CD4-positive, alpha-beta memory T cell (primary cell): ENCODE data around the gene C1S. TPM values are rescaled to one million over a fixed set of nuclear protein-coding genes. Genes with fewer than 3 reads are reported as not detected.

Experiments used
- CTCF ChIA-PET: fragments of 350-600 bp; sonication (Branson Sonifier 250); formaldehyde crosslinking; loops from one replicate; lab custom pipeline; 2021; ENCODE audit warnings: inconsistent platforms; ENCODE audit not compliant: partially characterized antibody; lab: Charles Lee
- POLR2A ChIA-PET: fragments of 350-600 bp; sonication (Branson Sonifier 250); formaldehyde crosslinking; loops from one replicate; lab custom pipeline; 2021; ENCODE audit not compliant: partially characterized antibody; lab: Charles Lee
- DNase-seq, 5 donors: peaks; one replicate each; pipeline versions ENCODE4 v3.0.0 to v3.0.0-alpha.2; 2020 to 2022; ENCODE audit warnings: mixed read lengths in 1 of 5
- H3K27ac ChIP-seq: one replicate; pipeline ENCODE4 v1.7.0; 2013; ENCODE audit warnings: low read depth, low read length
- H3K27me3 ChIP-seq: 2 replicates; pipeline ENCODE4 v1.7.0; 2013; ENCODE audit warnings: mild to moderate bottlenecking, low read length, moderate library complexity; ENCODE audit not compliant: insufficient read depth
- H3K36me3 ChIP-seq: 2 replicates; pipeline ENCODE4 v1.7.0; 2013; ENCODE audit warnings: mild to moderate bottlenecking, low read length, moderate library complexity; ENCODE audit not compliant: insufficient read depth
- H3K4me1 ChIP-seq: 2 replicates; pipeline ENCODE4 v1.7.0; 2013; ENCODE audit warnings: mild to moderate bottlenecking, low read length, moderate library complexity; ENCODE audit not compliant: insufficient read depth
- H3K4me3 ChIP-seq, 2 donors: one replicate each; pipeline ENCODE4 v1.7.0; 2013; ENCODE audit warnings: low read length in 2 of 2, mild to moderate bottlenecking in 1 of 2
- H3K9me3 ChIP-seq, 2 donors: one replicate each; pipeline ENCODE4 v1.7.0; 2013; ENCODE audit warnings: low read length in 2 of 2, control low read depth in 1 of 2; ENCODE audit not compliant: control insufficient read depth in 1 of 2
- H3K27ac Mint-ChIP-seq, 7 donors: one replicate each; pipeline ENCODE4 v1.8.0; 2020 to 2021; ENCODE audit warnings: mixed read lengths in 7 of 7, mild to moderate bottlenecking in 6 of 7, inconsistent platforms in 3 of 7, moderate library complexity in 3 of 7
- H3K27me3 Mint-ChIP-seq, 2 donors: one replicate each; pipeline ENCODE4 v1.8.0; 2020 to 2021; ENCODE audit warnings: mixed read lengths in 2 of 2
- H3K36me3 Mint-ChIP-seq, 2 donors: one replicate each; pipeline ENCODE4 v1.8.0; 2020 to 2021; ENCODE audit warnings: mixed read lengths in 2 of 2, inconsistent platforms in 1 of 2, mild to moderate bottlenecking in 1 of 2
- H3K4me1 Mint-ChIP-seq, 4 donors: one replicate each; pipeline ENCODE4 v1.8.0; 2020 to 2021; ENCODE audit warnings: mixed read lengths in 4 of 4, mild to moderate bottlenecking in 1 of 4
- H3K4me3 Mint-ChIP-seq, 8 donors: one replicate each; pipeline ENCODE4 v1.8.0; 2020 to 2021; ENCODE audit warnings: mixed read lengths in 8 of 8, mild to moderate bottlenecking in 7 of 8, moderate library complexity in 6 of 8, inconsistent platforms in 3 of 8
- H3K9me3 Mint-ChIP-seq, 8 donors: one replicate each; pipeline ENCODE4 v1.8.0; 2020 to 2021; ENCODE audit warnings: mixed read lengths in 8 of 8, mild to moderate bottlenecking in 5 of 8, inconsistent platforms in 3 of 8, moderate library complexity in 1 of 8
- intact Hi-C: fragments of 100-400 bp; cut with micrococcal nuclease; formaldehyde crosslinking; loops from one replicate; pipeline ENCODE4 v1.15.1; 2023
- polyA plus RNA-seq, 2 donors: library from polyadenylated mRNA; unstranded; fragments of 300-500 nt; fragmentation: Illumina TruSeq; gene quantifications; one replicate each; pipeline ENCODE4 v1.2.3, GENCODE V29; 2021
- total RNA-seq, 2 experiments: library from RNA; stranded (reverse); gene quantifications; one replicate each; pipeline ENCODE4 v1.2.3, GENCODE V29; 2021

The C1S gene
- total and polyA plus RNA-seq, 4 experiments from 2014 or later = 1.3 to 2.6 TPM; not detected in 2

DNA sequence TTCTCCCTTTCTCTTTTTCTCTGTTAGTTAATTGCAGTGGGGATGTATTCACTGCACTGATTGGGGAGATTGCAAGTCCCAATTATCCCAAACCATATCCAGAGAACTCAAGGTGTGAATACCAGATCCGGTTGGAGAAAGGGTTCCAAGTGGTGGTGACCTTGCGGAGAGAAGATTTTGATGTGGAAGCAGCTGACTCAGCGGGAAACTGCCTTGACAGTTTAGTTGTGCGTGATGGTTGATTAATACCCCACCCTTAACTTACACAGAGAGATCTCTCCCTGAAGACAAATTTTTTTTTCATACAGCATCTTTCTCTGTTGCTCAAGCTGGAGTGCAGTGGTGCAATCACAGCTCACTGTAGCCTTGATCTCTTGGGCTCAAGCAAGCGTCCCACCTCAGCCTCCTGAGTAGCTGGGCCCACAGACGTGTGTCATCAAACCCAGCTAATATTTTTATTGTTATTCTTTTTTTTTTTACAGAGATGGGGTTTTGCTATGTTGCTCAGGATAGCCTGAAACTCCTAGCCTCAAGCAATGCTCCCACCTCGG is 4.6 kb downstream of the C1S start:
- Histone ChIP-seq H3K4me3 (no peak overlapping the region), H3K27me3 (no peaks in the 10 kb centered on the region), H3K36me3 (no peaks in the 10 kb centered on the region), H3K9me3 (no peaks in the 10 kb centered on the region), H3K4me1 (no peaks in the 10 kb centered on the region), H3K27ac (no peak overlapping the region)
- intact Hi-C loops = no loop called here
- no peaks in the 10 kb centered on the region for H3K36me3 Mint-ChIP-seq
- H3K4me1 Mint-ChIP-seq = no peaks in the 10 kb centered on the region
- H3K27ac Mint-ChIP-seq = no peak overlapping the region
- ChIA-PET POLR2A (no interaction called here), CTCF (no interaction called here)
- H3K9me3 Mint-ChIP-seq = no peaks in the 10 kb centered on the region
- peaks cover 6 to 13% of the 10 kb centered on the region in 2 donors for H3K27me3 Mint-ChIP-seq
- H3K4me3 Mint-ChIP-seq = no peak overlapping the region
- no peak for DNase-seq

DNA sequence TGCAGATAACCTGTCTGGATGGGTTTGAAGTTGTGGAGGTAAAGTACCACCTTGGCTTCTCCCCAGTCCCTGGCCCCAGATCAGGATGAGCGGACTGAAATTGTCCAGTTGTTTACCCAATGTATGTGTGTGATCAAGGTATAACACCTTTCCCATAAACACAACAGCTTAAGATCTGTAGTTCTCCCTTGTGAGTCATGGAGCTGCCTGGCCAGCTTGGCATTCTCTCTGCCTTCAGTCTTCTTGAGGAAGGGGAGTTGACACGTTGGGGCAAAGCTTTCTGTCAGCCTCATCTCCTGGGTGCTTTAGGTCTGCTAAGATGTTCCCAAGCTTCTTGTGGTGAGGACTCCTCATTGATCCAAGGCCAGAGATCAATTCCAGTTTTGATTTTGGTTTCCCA is 6.1 kb downstream of the C1S start:
- Mint-ChIP-seq H3K27ac (no peak overlapping the region), H3K9me3 (no peaks in the 10 kb centered on the region), H3K36me3 (no peaks in the 10 kb centered on the region), H3K4me3 (no peak overlapping the region), H3K27me3 (peaks cover 0 to 12% of the 10 kb centered on the region in 2 donors), H3K4me1 (no peaks in the 10 kb centered on the region)
- Histone ChIP-seq H3K27me3 (no peaks in the 10 kb centered on the region), H3K36me3 (no peaks in the 10 kb centered on the region), H3K9me3 (no peaks in the 10 kb centered on the region), H3K27ac (no peak overlapping the region), H3K4me1 (no peaks in the 10 kb centered on the region), H3K4me3 (no peak overlapping the region)
- ChIA-PET CTCF (no interaction called here), POLR2A (no interaction called here)
- DNase-seq = no peak
- intact Hi-C loops = no loop called here

DNA sequence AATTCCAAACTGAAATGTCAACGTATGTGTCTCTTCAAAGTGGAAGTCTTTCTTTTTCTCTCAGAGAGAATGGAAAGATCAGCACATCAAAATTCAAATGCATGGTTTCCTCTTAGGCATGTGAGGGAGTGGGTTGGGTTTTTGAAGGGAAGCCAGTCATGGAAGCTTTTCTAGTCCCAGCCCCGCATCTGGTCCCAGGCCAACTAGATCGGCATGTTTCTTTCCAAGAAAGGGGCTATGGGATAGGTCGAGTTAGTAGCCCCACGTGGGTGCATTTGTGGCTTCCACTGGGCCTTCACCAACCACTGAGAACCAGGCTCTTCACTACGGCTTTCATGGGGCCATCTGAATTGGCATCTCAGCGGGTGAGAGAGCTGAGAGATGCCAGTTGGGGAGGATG is 6.6 kb downstream of the C1S start:
- Histone ChIP-seq H3K27ac (no peak overlapping the region), H3K36me3 (no peaks in the 10 kb centered on the region), H3K4me1 (no peaks in the 10 kb centered on the region), H3K27me3 (no peaks in the 10 kb centered on the region), H3K4me3 (no peak overlapping the region), H3K9me3 (no peaks in the 10 kb centered on the region)
- no peak for DNase-seq
- Mint-ChIP-seq H3K4me3 (no peak overlapping the region), H3K27ac (no peak overlapping the region), H3K4me1 (no peaks in the 10 kb centered on the region), H3K9me3 (no peaks in the 10 kb centered on the region), H3K27me3 (peaks cover 0 to 12% of the 10 kb centered on the region in 2 donors), H3K36me3 (no peaks in the 10 kb centered on the region)
- intact Hi-C loops = no loop called here
- ChIA-PET POLR2A (no interaction called here), CTCF (no interaction called here)

DNA sequence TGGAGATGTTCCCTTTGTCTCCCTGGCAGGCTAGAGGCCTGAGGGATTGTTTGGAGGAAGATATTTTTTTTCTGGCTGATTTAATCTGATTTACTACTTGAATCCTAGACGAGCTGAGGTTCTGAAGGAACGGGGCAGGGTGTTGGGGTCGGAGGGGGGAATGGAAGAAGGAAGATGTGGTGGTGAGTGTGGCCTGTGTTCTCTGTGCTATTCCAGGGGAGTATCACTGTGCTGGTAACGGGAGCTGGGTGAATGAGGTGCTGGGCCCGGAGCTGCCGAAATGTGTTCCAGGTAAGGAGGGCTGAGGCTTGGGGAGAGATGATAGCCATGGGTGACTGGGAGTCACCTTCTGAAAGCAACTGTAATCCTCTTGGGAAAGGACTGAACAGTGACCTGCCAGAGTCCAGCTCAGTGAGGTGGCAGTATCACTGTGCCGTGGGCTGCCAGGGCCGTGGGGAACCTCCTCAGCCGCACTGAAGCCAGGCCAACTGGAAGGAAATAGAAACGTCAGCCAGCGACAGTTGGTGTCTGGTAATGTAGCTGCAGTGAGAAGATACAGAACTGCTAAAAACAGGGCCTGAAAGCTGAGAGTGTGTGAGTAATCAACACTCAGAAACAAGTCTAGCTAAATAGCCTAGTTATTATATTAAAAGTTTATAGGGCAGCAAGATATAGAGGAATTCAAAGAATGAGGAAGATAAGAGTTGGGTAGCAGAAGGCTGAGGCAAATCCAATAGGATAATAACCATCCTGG is 7.9 kb downstream of the C1S start:
- Histone ChIP-seq H3K27me3 (no peaks in the 10 kb centered on the region), H3K4me3 (no peak overlapping the region), H3K9me3 (no peaks in the 10 kb centered on the region), H3K27ac (no peak overlapping the region), H3K4me1 (no peaks in the 10 kb centered on the region), H3K36me3 (no peaks in the 10 kb centered on the region)
- intact Hi-C loops = no loop called here
- Mint-ChIP-seq H3K4me1 (no peaks in the 10 kb centered on the region), H3K27me3 (peaks cover 0 to 10% of the 10 kb centered on the region in 2 donors), H3K36me3 (no peaks in the 10 kb centered on the region), H3K27ac (no peak overlapping the region), H3K9me3 (no peaks in the 10 kb centered on the region), H3K4me3 (no peak overlapping the region)
- CTCF ChIA-PET = no interaction called here
- DNase-seq = no peak
- POLR2A ChIA-PET = no interaction called here

DNA sequence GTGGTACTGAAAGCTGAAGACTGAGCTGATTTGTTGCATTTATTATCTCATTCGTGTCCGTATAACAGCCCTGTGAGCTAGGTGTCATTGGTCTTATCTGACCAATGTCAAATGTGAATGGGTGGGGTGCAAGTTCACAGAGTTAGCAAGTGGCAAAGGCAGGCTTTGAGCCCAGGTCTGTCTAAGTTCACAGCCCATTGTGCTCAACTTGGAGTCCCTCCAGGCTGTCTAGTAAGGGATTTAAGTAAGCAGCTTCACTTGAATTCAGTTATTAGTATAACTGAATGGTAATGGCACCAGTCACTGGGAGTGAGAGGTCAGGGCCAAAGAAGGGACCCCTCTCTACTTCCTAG is 8.5 kb downstream of the C1S start:
- no peaks in the 10 kb centered on the region for H3K4me1 ChIP-seq
- Mint-ChIP-seq H3K27ac (no peak overlapping the region), H3K9me3 (no peaks in the 10 kb centered on the region), H3K36me3 (no peaks in the 10 kb centered on the region), H3K4me1 (no peaks in the 10 kb centered on the region), H3K27me3 (peaks cover 0 to 10% of the 10 kb centered on the region in 2 donors), H3K4me3 (no peak overlapping the region)
- no peak for DNase-seq
- no peaks in the 10 kb centered on the region for H3K36me3 ChIP-seq
- ChIA-PET CTCF (no interaction called here), POLR2A (no interaction called here)
- H3K27ac ChIP-seq = no peak overlapping the region
- H3K9me3 ChIP-seq = no peaks in the 10 kb centered on the region
- intact Hi-C loops = no loop called here
- no peaks in the 10 kb centered on the region for H3K27me3 ChIP-seq
- no peak overlapping the region for H3K4me3 ChIP-seq

DNA sequence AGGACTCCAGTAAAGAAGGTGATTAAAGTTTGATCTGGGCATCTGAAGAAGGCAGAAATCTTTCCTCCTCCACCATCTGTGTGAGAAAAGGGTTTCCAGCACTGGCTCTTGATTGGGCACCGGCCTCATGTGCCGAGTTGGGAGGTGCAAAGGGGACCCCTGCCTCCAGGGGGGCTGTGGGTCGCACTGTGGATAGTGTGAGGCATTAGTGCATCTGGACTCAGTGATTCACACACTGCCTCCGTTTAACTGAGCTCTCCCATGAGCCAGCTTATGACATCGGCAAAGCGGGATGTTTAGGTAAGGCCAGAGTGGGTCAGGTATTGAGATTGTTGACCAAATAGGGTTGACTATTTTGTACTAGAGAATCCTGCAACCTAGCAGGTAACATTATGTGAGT is 8.9 kb downstream of the C1S start:
- Histone ChIP-seq H3K4me3 (no peak overlapping the region), H3K27ac (no peak overlapping the region), H3K9me3 (no peaks in the 10 kb centered on the region), H3K4me1 (no peaks in the 10 kb centered on the region), H3K36me3 (no peaks in the 10 kb centered on the region), H3K27me3 (no peaks in the 10 kb centered on the region)
- DNase-seq = no peak
- H3K4me3 Mint-ChIP-seq = no peak overlapping the region
- intact Hi-C loops = no loop called here
- H3K9me3 Mint-ChIP-seq = no peaks in the 10 kb centered on the region
- no peaks in the 10 kb centered on the region for H3K4me1 Mint-ChIP-seq
- ChIA-PET CTCF (no interaction called here), POLR2A (no interaction called here)
- no peak overlapping the region for H3K27ac Mint-ChIP-seq
- no peaks in the 10 kb centered on the region for H3K36me3 Mint-ChIP-seq
- H3K27me3 Mint-ChIP-seq = peaks cover 3 to 10% of the 10 kb centered on the region in 2 donors

DNA sequence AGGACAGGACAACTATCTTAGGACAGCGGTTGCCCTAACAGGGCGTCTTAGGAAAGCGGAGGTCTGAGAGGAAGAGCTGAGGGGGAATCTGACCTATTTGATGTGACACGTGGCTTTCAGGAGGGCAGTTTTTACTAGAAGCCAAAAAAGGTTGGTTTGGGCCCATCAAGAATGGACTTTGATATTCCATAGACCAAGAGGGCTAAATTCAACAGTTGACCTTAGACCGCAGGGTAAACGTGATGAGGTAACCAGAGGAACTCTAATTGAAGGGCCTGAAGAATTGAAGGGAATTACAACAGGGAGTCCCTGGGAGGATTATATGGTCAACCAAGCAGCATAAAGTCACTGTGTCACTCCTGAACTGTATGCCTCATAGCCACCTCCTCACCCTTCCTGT is 11.5 kb downstream of the C1S start:
- Mint-ChIP-seq H3K36me3 (no peaks in the 10 kb centered on the region), H3K27ac (no peak overlapping the region), H3K9me3 (no peaks in the 10 kb centered on the region), H3K4me3 (no peak overlapping the region), H3K27me3 (peaks cover 3 to 7% of the 10 kb centered on the region in 2 donors), H3K4me1 (peaks cover 0 to 3% (median 0%) of the 10 kb centered on the region in 4 donors)
- Histone ChIP-seq H3K27me3 (no peaks in the 10 kb centered on the region), H3K9me3 (no peaks in the 10 kb centered on the region), H3K4me1 (no peaks in the 10 kb centered on the region), H3K4me3 (no peak overlapping the region), H3K36me3 (no peaks in the 10 kb centered on the region), H3K27ac (no peak overlapping the region)
- intact Hi-C loops = no loop called here
- CTCF ChIA-PET = no interaction called here
- POLR2A ChIA-PET = no interaction called here
- DNase-seq = no peak
